Activated CD4-positive, alpha-beta T cell treated with anti-CD3 and anti-CD28 coated beads, Interleukin-2, amount 50 U/mL, for 16 hours (primary cell): Measurements from ENCODE around the gene ZNF555.
"Not testable (repeated sequence)": the region's sequence is repeated elsewhere in the genome, so short reads cannot be mapped to it uniquely, and the experiment has no call there.

ENCODE experiments used
- DNase-seq: peaks from one replicate; pipeline ENCODE4 v3.0.0-alpha.2; 2020

The ZNF555 gene

GRCh38 chr19:2840794-2841791 lies at the start of gene ZNF555:
Gene ZNF555, plus strand, starts transcription at chr19:2841475. Its CDS starts 98 bp downstream, at chr19:2841573.
- peak; percentile 97 for DNase-seq

- no peak for DNase-seq
Observed at GRCh38 chr19:2791876-2792275, 49.4 kb upstream of the ZNF555 start.

GRCh38 chr19:2792666-2793065 lies 48.6 kb upstream of the ZNF555 start:
- not testable (repeated sequence) for DNase-seq

GRCh38 chr19:2793126-2793525 lies 48.1 kb upstream of the ZNF555 start:
- DNase-seq, result no peak

GRCh38 chr19:2793577-2793976 lies 47.7 kb upstream of the ZNF555 start:
- no peak for DNase-seq

- no peak for DNase-seq
Observed at GRCh38 chr19:2795827-2796658, 45.2 kb upstream of the ZNF555 start.

- no peak for DNase-seq
Observed at GRCh38 chr19:2796659-2797266, 44.5 kb upstream of the ZNF555 start.

- DNase-seq, result no peak
Observed at GRCh38 chr19:2797280-2797679, 44.0 kb upstream of the ZNF555 start.

- no peak for DNase-seq
Observed at GRCh38 chr19:2798158-2798685, 43.1 kb upstream of the ZNF555 start.

GRCh38 chr19:2798733-2799132 lies 42.5 kb upstream of the ZNF555 start:
- no peak for DNase-seq

- no peak for DNase-seq
Observed at GRCh38 chr19:2799273-2800020, 41.8 kb upstream of the ZNF555 start.

GRCh38 chr19:2800506-2800905 lies 40.8 kb upstream of the ZNF555 start:
- no peak for DNase-seq

- DNase-seq, result no peak
Observed at GRCh38 chr19:2802826-2803225, 38.4 kb upstream of the ZNF555 start.

- DNase-seq, result no peak
Observed at GRCh38 chr19:2803486-2804155, 37.7 kb upstream of the ZNF555 start.

- no peak for DNase-seq
Observed at GRCh38 chr19:2804156-2805004, 36.9 kb upstream of the ZNF555 start.

GRCh38 chr19:2805261-2805900 lies 35.9 kb upstream of the ZNF555 start:
- no peak for DNase-seq

GRCh38 chr19:2805991-2806649 lies 35.2 kb upstream of the ZNF555 start:
- no peak for DNase-seq

GRCh38 chr19:2806736-2807378 lies 34.4 kb upstream of the ZNF555 start:
- DNase-seq, result no peak
